ENCODE measurements around the gene APBB2. TPM values are rescaled to one million over a fixed set of nuclear protein-coding genes. Genes with fewer than 3 reads are reported as not detected.

APBB2 gene
- total and polyA plus RNA-seq, 2 of the 8 experiments (the other 6 are each of a cell fraction or from before 2014, with no cell fraction given), result 58.7 to 59.4 TPM

DNA sequence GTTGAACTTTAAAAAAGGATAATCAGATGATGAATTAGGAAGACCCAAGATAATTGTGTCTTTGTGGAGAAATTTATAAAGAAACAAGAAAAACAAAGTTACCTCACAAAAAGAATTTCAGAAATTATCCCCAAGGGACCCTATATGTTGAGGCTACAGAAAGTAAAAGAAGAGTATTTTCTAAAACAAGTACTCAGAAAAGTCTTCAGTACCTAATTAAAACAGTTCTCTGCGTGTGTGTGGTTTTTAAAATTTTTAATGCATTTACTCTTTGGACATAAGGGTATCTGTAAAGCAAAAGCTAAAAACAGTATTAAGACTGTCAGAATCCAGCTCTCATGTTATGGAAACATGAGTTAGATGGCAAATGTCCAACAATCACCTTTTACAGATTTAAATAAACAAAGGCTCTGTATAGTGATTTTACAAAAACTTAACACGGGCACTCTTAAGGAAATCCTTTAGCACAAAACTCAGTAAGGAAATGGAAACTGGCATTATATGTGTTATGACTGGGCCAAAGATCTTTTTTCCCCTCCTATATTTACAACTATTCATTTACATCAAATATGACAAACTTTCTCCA is 277.1 kb downstream of the APBB2 start (continued):
- TF ChIP-seq, protein P1, sequence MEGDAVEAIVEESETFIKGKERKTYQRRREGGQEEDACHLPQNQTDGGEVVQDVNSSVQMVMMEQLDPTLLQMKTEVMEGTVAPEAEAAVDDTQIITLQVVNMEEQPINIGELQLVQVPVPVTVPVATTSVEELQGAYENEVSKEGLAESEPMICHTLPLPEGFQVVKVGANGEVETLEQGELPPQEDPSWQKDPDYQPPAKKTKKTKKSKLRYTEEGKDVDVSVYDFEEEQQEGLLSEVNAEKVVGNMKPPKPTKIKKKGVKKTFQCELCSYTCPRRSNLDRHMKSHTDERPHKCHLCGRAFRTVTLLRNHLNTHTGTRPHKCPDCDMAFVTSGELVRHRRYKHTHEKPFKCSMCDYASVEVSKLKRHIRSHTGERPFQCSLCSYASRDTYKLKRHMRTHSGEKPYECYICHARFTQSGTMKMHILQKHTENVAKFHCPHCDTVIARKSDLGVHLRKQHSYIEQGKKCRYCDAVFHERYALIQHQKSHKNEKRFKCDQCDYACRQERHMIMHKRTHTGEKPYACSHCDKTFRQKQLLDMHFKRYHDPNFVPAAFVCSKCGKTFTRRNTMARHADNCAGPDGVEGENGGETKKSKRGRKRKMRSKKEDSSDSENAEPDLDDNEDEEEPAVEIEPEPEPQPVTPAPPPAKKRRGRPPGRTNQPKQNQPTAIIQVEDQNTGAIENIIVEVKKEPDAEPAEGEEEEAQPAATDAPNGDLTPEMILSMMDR (IDR thresholded peaks at IDR 0.05; ENCODE audit: control extremely low read depth in 1 of 3, insufficient read depth in 1 of 3, low read depth in 1 of 3, low read length in 3 of 3), result no peak
- no peak for TF ChIP-seq TAF1 (IDR thresholded peaks at IDR 0.05; ENCODE audit: low read depth, low read length)
- TF ChIP-seq, protein P2, sequence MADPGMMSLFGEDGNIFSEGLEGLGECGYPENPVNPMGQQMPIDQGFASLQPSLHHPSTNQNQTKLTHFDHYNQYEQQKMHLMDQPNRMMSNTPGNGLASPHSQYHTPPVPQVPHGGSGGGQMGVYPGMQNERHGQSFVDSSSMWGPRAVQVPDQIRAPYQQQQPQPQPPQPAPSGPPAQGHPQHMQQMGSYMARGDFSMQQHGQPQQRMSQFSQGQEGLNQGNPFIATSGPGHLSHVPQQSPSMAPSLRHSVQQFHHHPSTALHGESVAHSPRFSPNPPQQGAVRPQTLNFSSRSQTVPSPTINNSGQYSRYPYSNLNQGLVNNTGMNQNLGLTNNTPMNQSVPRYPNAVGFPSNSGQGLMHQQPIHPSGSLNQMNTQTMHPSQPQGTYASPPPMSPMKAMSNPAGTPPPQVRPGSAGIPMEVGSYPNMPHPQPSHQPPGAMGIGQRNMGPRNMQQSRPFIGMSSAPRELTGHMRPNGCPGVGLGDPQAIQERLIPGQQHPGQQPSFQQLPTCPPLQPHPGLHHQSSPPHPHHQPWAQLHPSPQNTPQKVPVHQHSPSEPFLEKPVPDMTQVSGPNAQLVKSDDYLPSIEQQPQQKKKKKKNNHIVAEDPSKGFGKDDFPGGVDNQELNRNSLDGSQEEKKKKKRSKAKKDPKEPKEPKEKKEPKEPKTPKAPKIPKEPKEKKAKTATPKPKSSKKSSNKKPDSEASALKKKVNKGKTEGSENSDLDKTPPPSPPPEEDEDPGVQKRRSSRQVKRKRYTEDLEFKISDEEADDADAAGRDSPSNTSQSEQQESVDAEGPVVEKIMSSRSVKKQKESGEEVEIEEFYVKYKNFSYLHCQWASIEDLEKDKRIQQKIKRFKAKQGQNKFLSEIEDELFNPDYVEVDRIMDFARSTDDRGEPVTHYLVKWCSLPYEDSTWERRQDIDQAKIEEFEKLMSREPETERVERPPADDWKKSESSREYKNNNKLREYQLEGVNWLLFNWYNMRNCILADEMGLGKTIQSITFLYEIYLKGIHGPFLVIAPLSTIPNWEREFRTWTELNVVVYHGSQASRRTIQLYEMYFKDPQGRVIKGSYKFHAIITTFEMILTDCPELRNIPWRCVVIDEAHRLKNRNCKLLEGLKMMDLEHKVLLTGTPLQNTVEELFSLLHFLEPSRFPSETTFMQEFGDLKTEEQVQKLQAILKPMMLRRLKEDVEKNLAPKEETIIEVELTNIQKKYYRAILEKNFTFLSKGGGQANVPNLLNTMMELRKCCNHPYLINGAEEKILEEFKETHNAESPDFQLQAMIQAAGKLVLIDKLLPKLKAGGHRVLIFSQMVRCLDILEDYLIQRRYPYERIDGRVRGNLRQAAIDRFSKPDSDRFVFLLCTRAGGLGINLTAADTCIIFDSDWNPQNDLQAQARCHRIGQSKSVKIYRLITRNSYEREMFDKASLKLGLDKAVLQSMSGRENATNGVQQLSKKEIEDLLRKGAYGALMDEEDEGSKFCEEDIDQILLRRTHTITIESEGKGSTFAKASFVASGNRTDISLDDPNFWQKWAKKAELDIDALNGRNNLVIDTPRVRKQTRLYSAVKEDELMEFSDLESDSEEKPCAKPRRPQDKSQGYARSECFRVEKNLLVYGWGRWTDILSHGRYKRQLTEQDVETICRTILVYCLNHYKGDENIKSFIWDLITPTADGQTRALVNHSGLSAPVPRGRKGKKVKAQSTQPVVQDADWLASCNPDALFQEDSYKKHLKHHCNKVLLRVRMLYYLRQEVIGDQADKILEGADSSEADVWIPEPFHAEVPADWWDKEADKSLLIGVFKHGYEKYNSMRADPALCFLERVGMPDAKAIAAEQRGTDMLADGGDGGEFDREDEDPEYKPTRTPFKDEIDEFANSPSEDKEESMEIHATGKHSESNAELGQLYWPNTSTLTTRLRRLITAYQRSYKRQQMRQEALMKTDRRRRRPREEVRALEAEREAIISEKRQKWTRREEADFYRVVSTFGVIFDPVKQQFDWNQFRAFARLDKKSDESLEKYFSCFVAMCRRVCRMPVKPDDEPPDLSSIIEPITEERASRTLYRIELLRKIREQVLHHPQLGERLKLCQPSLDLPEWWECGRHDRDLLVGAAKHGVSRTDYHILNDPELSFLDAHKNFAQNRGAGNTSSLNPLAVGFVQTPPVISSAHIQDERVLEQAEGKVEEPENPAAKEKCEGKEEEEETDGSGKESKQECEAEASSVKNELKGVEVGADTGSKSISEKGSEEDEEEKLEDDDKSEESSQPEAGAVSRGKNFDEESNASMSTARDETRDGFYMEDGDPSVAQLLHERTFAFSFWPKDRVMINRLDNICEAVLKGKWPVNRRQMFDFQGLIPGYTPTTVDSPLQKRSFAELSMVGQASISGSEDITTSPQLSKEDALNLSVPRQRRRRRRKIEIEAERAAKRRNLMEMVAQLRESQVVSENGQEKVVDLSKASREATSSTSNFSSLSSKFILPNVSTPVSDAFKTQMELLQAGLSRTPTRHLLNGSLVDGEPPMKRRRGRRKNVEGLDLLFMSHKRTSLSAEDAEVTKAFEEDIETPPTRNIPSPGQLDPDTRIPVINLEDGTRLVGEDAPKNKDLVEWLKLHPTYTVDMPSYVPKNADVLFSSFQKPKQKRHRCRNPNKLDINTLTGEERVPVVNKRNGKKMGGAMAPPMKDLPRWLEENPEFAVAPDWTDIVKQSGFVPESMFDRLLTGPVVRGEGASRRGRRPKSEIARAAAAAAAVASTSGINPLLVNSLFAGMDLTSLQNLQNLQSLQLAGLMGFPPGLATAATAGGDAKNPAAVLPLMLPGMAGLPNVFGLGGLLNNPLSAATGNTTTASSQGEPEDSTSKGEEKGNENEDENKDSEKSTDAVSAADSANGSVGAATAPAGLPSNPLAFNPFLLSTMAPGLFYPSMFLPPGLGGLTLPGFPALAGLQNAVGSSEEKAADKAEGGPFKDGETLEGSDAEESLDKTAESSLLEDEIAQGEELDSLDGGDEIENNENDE (IDR thresholded peaks at IDR 0.05; ENCODE audit: insufficient replicate concordance, low read length), result no peak

Data from H1 (cell line).